Left lung (tissue), 10 donors: ENCODE results near the gene STMP1. TPM values are rescaled to one million over a fixed set of nuclear protein-coding genes. Genes with fewer than 3 reads are reported as not detected.

Experiments used
- ATAC-seq: fragments of 200-7000 bp; cut with Tn5 transposase; one replicate; pipeline ENCODE4 v1.9.1; 2020; ENCODE audit warnings: moderate library complexity
- DNase-seq, 4 donors: peaks; one replicate each; pipeline ENCODE4 v3.0.0-alpha.2; 2013 to 2020
- H3K27ac ChIP-seq, 2 donors: fragments of 200-600 bp; sonication (generic) in 1 of 2; one replicate each; pipeline versions ENCODE4 v1.5.0 to v1.8.0; 2020 to 2021
- H3K27me3 ChIP-seq, 2 donors: fragments of 200-600 bp; sonication (generic) in 1 of 2; one replicate each; pipeline versions ENCODE4 v1.5.0 to v1.8.0; 2020 to 2021
- H3K36me3 ChIP-seq, 2 donors: fragments of 200-600 bp; sonication (generic) in 1 of 2; one replicate each; pipeline versions ENCODE4 v1.5.0 to v1.8.0; 2020 to 2021
- H3K4me1 ChIP-seq, 2 donors: fragments of 200-600 bp; one replicate each; pipeline ENCODE4 v1.8.0; 2021
- H3K4me3 ChIP-seq, 2 donors: fragments of 200-600 bp; sonication (generic) in 1 of 2; one replicate each; pipeline versions ENCODE4 v1.5.0 to v1.8.0; 2020 to 2021; ENCODE audit warnings: mild to moderate bottlenecking in 1 of 2
- H3K9me3 ChIP-seq, 2 donors: fragments of 200-600 bp; sonication (generic) in 1 of 2; one replicate each; pipeline versions ENCODE4 v1.5.0 to v1.8.0; 2020 to 2021
- CTCF ChIP-seq, 2 donors: fragments of 200-600 bp; sonication (generic) in 1 of 2; IDR thresholded peaks; one replicate each; pipeline versions ENCODE4 v1.5.0 to v1.8.0; 2021; ENCODE audit warnings: antibody characterized with exemption in 2 of 2
- intact Hi-C, 2 donors: fragments of 100-400 bp; cut with DNase I; formaldehyde crosslinking; loops; one replicate each; pipeline versions ENCODE4 v1.11.2 to v1.14.2; 2022
- polyA plus RNA-seq, 6 donors: library from polyadenylated mRNA; unstranded; fragments of 120-200 nt; gene quantifications; one replicate each; pipeline ENCODE4 v1.2.1, GENCODE V29; 2013; ENCODE audit not compliant: insufficient read length in 6 of 6
- total RNA-seq, 2 donors: library from RNA; stranded (reverse); fragmentation: NEBNext Ultra II Directional; extraction: Animal tissue kit (Norgen Biotek cat#: 25700); gene quantifications; one replicate each; pipeline ENCODE4 v1.2.1, GENCODE V29; 2021
- donor health status: DM: no; HTN: yes; CAD: no.
- donor health status: DM: no; HTN: no; CAD: no.

STMP1 gene
- total and polyA plus RNA-seq, 8 donors: 35.0 to 81.6 (median 70.0) TPM

DNA sequence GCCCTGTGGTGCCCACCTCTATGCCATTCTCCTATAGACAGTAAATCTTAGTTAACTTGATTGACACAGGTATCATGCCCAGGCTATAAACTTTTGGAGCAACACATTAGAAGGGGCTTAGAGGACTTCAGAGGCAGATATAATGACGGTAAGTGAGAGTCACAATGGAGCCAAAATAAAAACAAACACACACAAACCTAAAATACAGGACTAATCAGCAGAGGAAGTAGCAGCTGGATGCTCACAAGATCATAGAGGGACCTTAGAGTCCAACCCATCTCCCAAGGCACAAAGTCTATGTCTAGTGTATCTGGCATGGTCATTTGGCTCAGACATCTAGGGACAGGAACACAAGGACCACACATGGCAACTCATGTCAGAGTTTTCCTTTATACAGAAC lies 53.4 kb downstream of the STMP1 start:
- Histone ChIP-seq H3K9me3 (no peaks in the 10 kb centered on the region), H3K27me3 (no peaks in the 10 kb centered on the region), H3K4me1 (no peaks in the 10 kb centered on the region), H3K36me3 (no peaks in the 10 kb centered on the region), H3K4me3 (no peak overlapping the region), H3K27ac (no peak overlapping the region)
- ATAC-seq: no peak
- DNase-seq: no peak
- no peak for TF ChIP-seq CTCF (IDR thresholded peaks at IDR 0.05)
- intact Hi-C loops: no loop called here

GRCh38 chr7:135716677-135717238 lies 54.4 kb downstream of the STMP1 start:
- intact Hi-C loops: no loop called here
- H3K27ac ChIP-seq: no peak overlapping the region
- no peak overlapping the region for H3K4me3 ChIP-seq
- ATAC-seq (peak; percentile 58), DNase-seq (no peak)
- no peaks in the 10 kb centered on the region for H3K4me1 ChIP-seq
- TF ChIP-seq CTCF (IDR thresholded peaks at IDR 0.05): no peak
- no peaks in the 10 kb centered on the region for H3K27me3 ChIP-seq
- no peaks in the 10 kb centered on the region for H3K36me3 ChIP-seq
- H3K9me3 ChIP-seq: no peaks in the 10 kb centered on the region

DNA sequence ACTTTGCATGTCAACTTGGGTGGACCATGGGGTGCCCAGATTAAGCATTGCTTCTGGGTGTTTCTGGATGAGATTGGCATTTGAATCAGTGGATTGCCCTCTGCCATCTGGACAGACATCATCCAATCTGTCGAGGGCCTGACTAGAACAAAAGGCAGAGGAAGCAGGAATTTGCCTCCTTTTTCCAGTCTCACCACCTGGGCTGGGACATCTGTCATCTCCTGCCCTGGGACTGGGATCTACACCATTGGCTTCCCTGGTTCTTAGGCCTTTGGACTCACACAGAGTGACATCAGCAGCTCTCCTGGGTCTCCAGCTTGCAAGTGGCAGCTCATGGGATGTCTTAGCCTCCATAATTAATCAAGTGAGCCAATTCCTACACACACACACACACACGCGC lies 55.4 kb downstream of the STMP1 start:
- Histone ChIP-seq H3K27ac (no peak overlapping the region), H3K27me3 (no peaks in the 10 kb centered on the region), H3K4me3 (no peak overlapping the region), H3K36me3 (no peaks in the 10 kb centered on the region), H3K9me3 (no peaks in the 10 kb centered on the region), H3K4me1 (no peaks in the 10 kb centered on the region)
- intact Hi-C loops: no loop called here
- no peak for TF ChIP-seq CTCF (IDR thresholded peaks at IDR 0.05)
- DNase-seq: no peak
- no peak for ATAC-seq

- Histone ChIP-seq H3K27ac (no peak overlapping the region), H3K4me3 (no peak overlapping the region), H3K27me3 (no peaks in the 10 kb centered on the region), H3K9me3 (no peaks in the 10 kb centered on the region), H3K36me3 (no peaks in the 10 kb centered on the region), H3K4me1 (no peaks in the 10 kb centered on the region)
- no peak for TF ChIP-seq CTCF (IDR thresholded peaks at IDR 0.05)
- no peak for DNase-seq
- no peak for ATAC-seq
- intact Hi-C loops: no loop called here
Measured at GRCh38 chr7:135718219-135718618, 55.9 kb downstream of the STMP1 start.

- ATAC-seq (no peak), DNase-seq (no peak)
- intact Hi-C loops: no loop called here
- Histone ChIP-seq H3K4me1 (no peaks in the 10 kb centered on the region), H3K27ac (no peak overlapping the region), H3K9me3 (no peaks in the 10 kb centered on the region), H3K27me3 (no peaks in the 10 kb centered on the region), H3K4me3 (no peak overlapping the region), H3K36me3 (no peaks in the 10 kb centered on the region)
- no peak for TF ChIP-seq CTCF (IDR thresholded peaks at IDR 0.05)
Measured at GRCh38 chr7:135718794-135719437, 56.6 kb downstream of the STMP1 start.
